ENCODE results near the gene ANGEL2.
"Not testable (repeated sequence)": the region's sequence is repeated elsewhere in the genome, so short reads cannot be mapped to it uniquely, and the experiment has no call there.

The ANGEL2 gene

GRCh38 chr1:212977781-212978645 lies 37.7 kb downstream of the ANGEL2 start:
- in situ Hi-C loops (cut with MboI; ENCODE audit: low sequenced_read_pairs): loop anchor here (25.0 kb wide), 2 partner anchors 166 to 516 kb away; no protein-coding TSS in a partner anchor

- in situ Hi-C loops (cut with MboI; ENCODE audit: low sequenced_read_pairs): loop anchor here (25.0 kb wide), 2 partner anchors 164 to 514 kb away; no protein-coding TSS in a partner anchor
These were observed 39.1 kb downstream of the ANGEL2 start for GRCh38 chr1:212976586-212976985.

- in situ Hi-C loops (cut with MboI; ENCODE audit: low sequenced_read_pairs): loop anchor here (25.0 kb wide), 2 partner anchors 163 to 513 kb away; no protein-coding TSS in a partner anchor
These were observed 40.4 kb downstream of the ANGEL2 start for GRCh38 chr1:212975111-212975918.

- in situ Hi-C loops (cut with MboI; ENCODE audit: low sequenced_read_pairs): loop anchor here (25.0 kb wide), 2 partner anchors 162 to 512 kb away; no protein-coding TSS in a partner anchor
These were observed 41.0 kb downstream of the ANGEL2 start for GRCh38 chr1:212974711-212975110.

GRCh38 chr1:212973899-212974298 lies 41.8 kb downstream of the ANGEL2 start:
- in situ Hi-C loops (cut with MboI; ENCODE audit: low sequenced_read_pairs): no loop called here

- in situ Hi-C loops (cut with MboI; ENCODE audit: low sequenced_read_pairs): no loop called here
These were observed 42.2 kb downstream of the ANGEL2 start for GRCh38 chr1:212973426-212973825.

- in situ Hi-C loops (cut with MboI; ENCODE audit: low sequenced_read_pairs): no loop called here
These were observed 44.4 kb downstream of the ANGEL2 start for GRCh38 chr1:212971312-212971711.

GRCh38 chr1:212970085-212970484 lies 45.6 kb downstream of the ANGEL2 start:
- in situ Hi-C loops (cut with MboI; ENCODE audit: low sequenced_read_pairs): no loop called here

GRCh38 chr1:212968368-212968863 lies 47.3 kb downstream of the ANGEL2 start:
- in situ Hi-C loops (cut with MboI; ENCODE audit: low sequenced_read_pairs): no loop called here

- in situ Hi-C loops (cut with MboI; ENCODE audit: low sequenced_read_pairs): no loop called here
These were observed 47.9 kb downstream of the ANGEL2 start for GRCh38 chr1:212967801-212968200.

GRCh38 chr1:212966616-212967015 lies 49.1 kb downstream of the ANGEL2 start:
- in situ Hi-C loops (cut with MboI; ENCODE audit: low sequenced_read_pairs): no loop called here

GRCh38 chr1:212964993-212965392 lies 50.7 kb downstream of the ANGEL2 start:
- in situ Hi-C loops (cut with MboI; ENCODE audit: low sequenced_read_pairs): not testable (repeated sequence)

GRCh38 chr1:212964102-212964501 lies 51.6 kb downstream of the ANGEL2 start:
- in situ Hi-C loops (cut with MboI; ENCODE audit: low sequenced_read_pairs): no loop called here

GRCh38 chr1:212962509-212962908 lies 53.2 kb downstream of the ANGEL2 start:
- in situ Hi-C loops (cut with MboI; ENCODE audit: low sequenced_read_pairs): no loop called here

GRCh38 chr1:212960932-212961331 lies 54.7 kb downstream of the ANGEL2 start:
- in situ Hi-C loops (cut with MboI; ENCODE audit: low sequenced_read_pairs): no loop called here

- in situ Hi-C loops (cut with MboI; ENCODE audit: low sequenced_read_pairs): no loop called here
These were observed 56.1 kb downstream of the ANGEL2 start for GRCh38 chr1:212959266-212960220.

- in situ Hi-C loops (cut with MboI; ENCODE audit: low sequenced_read_pairs): no loop called here
These were observed 57.5 kb downstream of the ANGEL2 start for GRCh38 chr1:212958175-212958574.

GRCh38 chr1:212957546-212957945 lies 58.1 kb downstream of the ANGEL2 start:
- in situ Hi-C loops (cut with MboI; ENCODE audit: low sequenced_read_pairs): no loop called here

GRCh38 chr1:212955961-212956620 lies 59.6 kb downstream of the ANGEL2 start:
- in situ Hi-C loops (cut with MboI; ENCODE audit: low sequenced_read_pairs): no loop called here

GRCh38 chr1:212955098-212955497 lies 60.6 kb downstream of the ANGEL2 start:
- in situ Hi-C loops (cut with MboI; ENCODE audit: low sequenced_read_pairs): no loop called here

Measured in HL-60/S4 treated with phorbol 12-myristate 13-acetate at 8.2 ng/mL for 4 days and 3 days (cell line).